CD14-positive monocyte (primary cell): Measurements from ENCODE around the gene CLCF1. TPM values are rescaled to one million over a fixed set of nuclear protein-coding genes. Genes with fewer than 3 reads are reported as not detected.

Source experiments
- DNase-seq, 3 donors: peaks; one replicate each; pipeline ENCODE4 v3.0.0-alpha.2; 2011 to 2022
- H2AFZ ChIP-seq: 2 replicates; pipeline ENCODE4 v1.6.0; 2012; ENCODE audit warnings: mild to moderate bottlenecking, low read depth, low read length, inconsistent platforms; ENCODE audit not compliant: insufficient read depth, poor library complexity, severe bottlenecking
- H3K27ac ChIP-seq, 2 donors: 1 replicate in 1 of 2; 2 replicates in 1 of 2; pipeline ENCODE4 v1.5.1; 2012 to 2013; ENCODE audit warnings: low read length in 2 of 2, control low read depth in 1 of 2, inconsistent platforms in 1 of 2, low read depth in 1 of 2, mild to moderate bottlenecking in 1 of 2
- H3K27me3 ChIP-seq, 2 donors: one replicate each; pipeline versions ENCODE4 v1.6.0 to v1.6.1; 2011 to 2013; ENCODE audit warnings: low read length in 2 of 2; ENCODE audit not compliant: control insufficient read depth in 2 of 2, insufficient read depth in 2 of 2
- H3K36me3 ChIP-seq, 2 donors: replicated peaks in 1 of 2; 1 replicate in 1 of 2; 2 replicates in 1 of 2; pipeline versions ENCODE4 v1.5.1 to v1.6.1; 2012 to 2013; ENCODE audit warnings: low read length in 2 of 2, control low read depth in 1 of 2, inconsistent platforms in 1 of 2, mild to moderate bottlenecking in 1 of 2; ENCODE audit not compliant: insufficient read depth in 2 of 2, control insufficient read depth in 1 of 2
- H3K4me1 ChIP-seq, 2 donors: 1 replicate in 1 of 2; 2 replicates in 1 of 2; pipeline versions ENCODE4 v1.5.1 to v1.6.1; 2012 to 2013; ENCODE audit warnings: low read length in 2 of 2, control low read depth in 1 of 2, inconsistent platforms in 1 of 2, mild to moderate bottlenecking in 1 of 2, moderate library complexity in 1 of 2; ENCODE audit not compliant: insufficient read depth in 2 of 2, control insufficient read depth in 1 of 2
- H3K4me2 ChIP-seq: replicated peaks from 2 replicates; pipeline ENCODE3; 2012; ENCODE audit warnings: low read length, moderate library complexity, mild to moderate bottlenecking; ENCODE audit not compliant: poor library complexity, severe bottlenecking; ENCODE audit errors: extremely low read depth
- H3K4me3 ChIP-seq, 3 experiments: fragments of 200-600 bp in 1 of 3; sonication (generic) in 1 of 3; replicated peaks in 1 of 3; 1 replicate in 2 of 3; 2 replicates in 1 of 3; pipeline ENCODE4 v1.5.1; 2011 to 2013; ENCODE audit warnings: low read length in 3 of 3, mild to moderate bottlenecking in 3 of 3, control low read depth in 2 of 3, low read depth in 2 of 3, inconsistent platforms in 1 of 3, moderate library complexity in 1 of 3
- H3K79me2 ChIP-seq: 2 replicates; pipeline ENCODE4 v1.6.0; 2012; ENCODE audit warnings: mild to moderate bottlenecking, control low read depth, inconsistent platforms, low read length, moderate library complexity; ENCODE audit not compliant: insufficient read depth
- H3K9ac ChIP-seq: 2 replicates; pipeline ENCODE4 v1.6.0; 2017; ENCODE audit warnings: low read length, mild to moderate bottlenecking; ENCODE audit not compliant: insufficient read depth, poor library complexity, severe bottlenecking
- H3K9me3 ChIP-seq, 2 donors: replicated peaks in 1 of 2; 1 replicate in 1 of 2; 2 replicates in 1 of 2; pipeline versions ENCODE4 v1.5.1 to v1.6.1; 2012 to 2013; ENCODE audit warnings: low read length in 2 of 2, control low read depth in 1 of 2; ENCODE audit not compliant: control insufficient read depth in 1 of 2, insufficient read depth in 1 of 2
- H4K20me1 ChIP-seq: 2 replicates; pipeline ENCODE4 v1.6.0; 2012; ENCODE audit warnings: mild to moderate bottlenecking, low read length, control low read depth, moderate library complexity; ENCODE audit not compliant: insufficient read depth
- H3K27ac Mint-ChIP-seq, 7 donors: one replicate each; pipeline ENCODE4 v1.8.0; 2020; ENCODE audit warnings: mild to moderate bottlenecking in 7 of 7, mixed read lengths in 7 of 7, moderate library complexity in 6 of 7, inconsistent platforms in 2 of 7
- H3K27me3 Mint-ChIP-seq, 3 donors: one replicate each; pipeline ENCODE4 v1.8.0; 2021 to 2022; ENCODE audit warnings: low read depth in 3 of 3, mild to moderate bottlenecking in 3 of 3, mixed read lengths in 3 of 3, moderate library complexity in 3 of 3, inconsistent platforms in 1 of 3
- H3K36me3 Mint-ChIP-seq, 2 donors: one replicate each; pipeline ENCODE4 v1.8.0; 2020; ENCODE audit warnings: mixed read lengths in 2 of 2, inconsistent platforms in 1 of 2, mild to moderate bottlenecking in 1 of 2
- H3K4me1 Mint-ChIP-seq: one replicate; pipeline ENCODE4 v1.8.0; 2020; ENCODE audit warnings: mild to moderate bottlenecking, mixed read lengths
- H3K4me3 Mint-ChIP-seq, 2 donors: one replicate each; pipeline ENCODE4 v1.8.0; 2020; ENCODE audit warnings: mild to moderate bottlenecking in 2 of 2, mixed read lengths in 2 of 2, moderate library complexity in 1 of 2
- H3K9me3 Mint-ChIP-seq, 7 donors: one replicate each; pipeline ENCODE4 v1.8.0; 2020 to 2022; ENCODE audit warnings: mixed read lengths in 7 of 7, mild to moderate bottlenecking in 6 of 7, moderate library complexity in 6 of 7, inconsistent platforms in 2 of 7
- WGBS: methylation state at CpG from one replicate; pipeline ENCODE4 v1.1.5; 2013; ENCODE audit warnings: missing lambda C conversion rate; ENCODE audit not compliant: insufficient coverage; 5-methylcytosine and 5-hydroxymethylcytosine counted together
- intact Hi-C, 2 donors: fragments of 100-400 bp; cut with micrococcal nuclease; formaldehyde crosslinking; loops; one replicate each; pipeline versions ENCODE4 v1.15.0 to v1.15.1; 2023
- polyA plus RNA-seq, 3 donors: library from polyadenylated mRNA; depleted of rRNA in 1 of 3; unstranded in 2 of 3; stranded (reverse) in 1 of 3; fragments of 300-500 nt in 2 of 3; fragments of >200 nt in 1 of 3; fragmentation: Illumina TruSeq in 2 of 3; gene quantifications; 1 replicate in 2 of 3; 2 replicates in 1 of 3; pipeline ENCODE4 v1.2.3, GENCODE V29; 2012 to 2021
- TF ChIP-seq, protein P1 (sequence below): fragments of 200-600 bp; IDR thresholded peaks from one replicate; pipeline ENCODE4 v1.8.0; 2022; ENCODE audit warnings: antibody characterized with exemption, mild to moderate bottlenecking

Gene CLCF1
- polyA plus RNA-seq, 3 donors: 0.44 to 14.8 (median 0.94) TPM

DNA sequence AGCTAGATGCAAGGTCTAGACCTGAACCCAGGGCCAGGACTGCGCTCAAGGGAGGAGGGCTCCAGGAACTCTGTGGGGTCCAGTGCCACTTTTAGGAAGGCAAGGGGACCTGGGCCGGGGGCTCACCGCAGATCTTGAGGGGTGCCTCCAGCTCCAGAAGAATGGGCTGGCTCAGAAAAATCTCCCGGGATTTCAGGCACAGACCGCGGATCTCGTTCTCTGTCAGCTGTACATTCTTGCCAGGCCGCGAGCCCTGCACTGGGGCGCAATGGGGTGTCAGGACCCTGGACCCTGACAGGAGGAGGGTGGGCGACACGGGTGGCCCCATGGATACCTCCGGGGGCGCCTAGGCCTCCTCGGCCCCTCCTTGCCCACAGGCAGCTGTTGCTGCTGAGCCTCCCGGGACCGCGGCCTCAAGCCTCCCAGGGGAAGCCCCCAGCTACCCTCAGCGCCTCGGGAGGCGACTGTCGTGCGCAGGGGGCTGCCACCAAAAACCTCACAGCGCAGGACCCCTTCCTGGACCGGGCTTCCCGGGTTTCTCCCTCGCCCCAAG lies 27.6 kb upstream of the CLCF1 start:
- peak overlapping the region; percentile 70 to 82 (median 79) for H3K4me3 ChIP-seq
- no peak for DNase-seq
- Mint-ChIP-seq H3K9me3 (no peaks in the 10 kb centered on the region), H3K4me3 (peak overlapping the region; percentile 78 to 87), H3K27ac (peak overlapping the region in 6 of 7 donors; percentile 10 to 82 (median 70)), H3K27me3 (no peaks in the 10 kb centered on the region), H3K36me3 (peaks cover 36 to 46% of the 10 kb centered on the region in 2 donors), H3K4me1 (peaks cover 71% of the 10 kb centered on the region)
- TF ChIP-seq, protein P1, sequence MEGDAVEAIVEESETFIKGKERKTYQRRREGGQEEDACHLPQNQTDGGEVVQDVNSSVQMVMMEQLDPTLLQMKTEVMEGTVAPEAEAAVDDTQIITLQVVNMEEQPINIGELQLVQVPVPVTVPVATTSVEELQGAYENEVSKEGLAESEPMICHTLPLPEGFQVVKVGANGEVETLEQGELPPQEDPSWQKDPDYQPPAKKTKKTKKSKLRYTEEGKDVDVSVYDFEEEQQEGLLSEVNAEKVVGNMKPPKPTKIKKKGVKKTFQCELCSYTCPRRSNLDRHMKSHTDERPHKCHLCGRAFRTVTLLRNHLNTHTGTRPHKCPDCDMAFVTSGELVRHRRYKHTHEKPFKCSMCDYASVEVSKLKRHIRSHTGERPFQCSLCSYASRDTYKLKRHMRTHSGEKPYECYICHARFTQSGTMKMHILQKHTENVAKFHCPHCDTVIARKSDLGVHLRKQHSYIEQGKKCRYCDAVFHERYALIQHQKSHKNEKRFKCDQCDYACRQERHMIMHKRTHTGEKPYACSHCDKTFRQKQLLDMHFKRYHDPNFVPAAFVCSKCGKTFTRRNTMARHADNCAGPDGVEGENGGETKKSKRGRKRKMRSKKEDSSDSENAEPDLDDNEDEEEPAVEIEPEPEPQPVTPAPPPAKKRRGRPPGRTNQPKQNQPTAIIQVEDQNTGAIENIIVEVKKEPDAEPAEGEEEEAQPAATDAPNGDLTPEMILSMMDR: no peak
- peak overlapping the region; percentile 80 for H2AFZ ChIP-seq
- peak overlapping the region; percentile 35 to 73 for H3K27ac ChIP-seq
- H3K79me2 ChIP-seq: peaks cover 85% of the 10 kb centered on the region
- H3K9me3 ChIP-seq: no peaks in the 10 kb centered on the region
- H3K4me1 ChIP-seq: peaks cover 63 to 84% of the 10 kb centered on the region in 2 donors
- no peaks in the 10 kb centered on the region for H3K27me3 ChIP-seq
- peak overlapping the region; percentile 89 for H3K4me2 ChIP-seq
- 6% methylated on average over 27 of the region's 27 CpGs for WGBS
- intact Hi-C loops: loop anchor here (1.0 to 5.0 kb wide), 2 partner anchors 66 to 105 kb away; partner anchors contain the start of gene TMEM134 (in 1 of the 2)
- H3K9ac ChIP-seq: peak overlapping the region; percentile 76
- peaks cover 43 to 47% of the 10 kb centered on the region in 2 donors for H3K36me3 ChIP-seq
- peaks cover 64% of the 10 kb centered on the region for H4K20me1 ChIP-seq

DNA sequence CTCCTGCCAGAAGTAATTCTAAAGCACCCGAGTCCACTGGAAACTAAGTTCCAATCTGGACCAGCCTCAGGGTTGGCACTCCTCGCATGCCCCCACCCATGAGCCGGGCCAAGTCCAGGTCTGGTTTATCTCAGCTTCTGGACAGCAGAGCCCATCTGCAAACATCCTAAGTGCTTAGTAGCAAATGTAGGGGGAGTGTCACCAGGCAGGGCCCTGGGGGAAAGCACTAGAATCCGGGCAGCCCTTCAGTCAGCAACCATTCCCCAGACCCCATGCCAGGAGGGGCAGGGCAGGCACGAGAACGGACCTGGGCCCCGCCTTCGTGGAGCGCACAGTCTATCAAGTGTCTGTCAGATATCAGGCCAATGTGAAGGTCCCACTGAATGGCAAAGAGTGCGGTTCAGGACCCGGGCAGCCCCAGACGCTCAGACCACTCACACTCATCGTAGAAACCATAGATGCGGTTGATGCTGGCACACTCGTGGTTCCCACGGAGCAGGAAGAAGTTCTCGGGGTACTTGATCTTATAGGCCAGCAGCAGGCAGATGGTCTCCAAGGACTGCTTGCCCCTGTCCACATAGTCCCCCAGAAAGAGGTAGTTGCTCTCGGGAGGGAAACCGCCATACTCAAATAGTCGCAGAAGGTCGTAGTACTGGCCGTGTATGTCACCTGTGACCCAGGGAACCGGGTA lies 27.0 kb upstream of the CLCF1 start:
- Histone ChIP-seq H3K4me2 (peak overlapping the region; percentile 89), H3K9ac (peak overlapping the region; percentile 76), H3K9me3 (no peaks in the 10 kb centered on the region), H3K27ac (peak overlapping the region; percentile 35 to 73), H3K4me1 (peaks cover 57 to 78% of the 10 kb centered on the region in 2 donors), H2AFZ (no peak overlapping the region), H3K27me3 (no peaks in the 10 kb centered on the region), H4K20me1 (peaks cover 65% of the 10 kb centered on the region), H3K4me3 (peak overlapping the region; percentile 70 to 82 (median 79)), H3K36me3 (peaks cover 40 to 53% of the 10 kb centered on the region in 2 donors), H3K79me2 (peaks cover 79% of the 10 kb centered on the region)
- H3K4me1 Mint-ChIP-seq: peaks cover 66% of the 10 kb centered on the region
- peak overlapping the region; percentile 23 to 74 (median 67) for H3K27ac Mint-ChIP-seq
- 56% methylated on average over 22 of the region's 23 CpGs for WGBS
- H3K9me3 Mint-ChIP-seq: no peaks in the 10 kb centered on the region
- H3K27me3 Mint-ChIP-seq: no peaks in the 10 kb centered on the region
- peaks cover 33 to 44% of the 10 kb centered on the region in 2 donors for H3K36me3 Mint-ChIP-seq
- H3K4me3 Mint-ChIP-seq: peak overlapping the region; percentile 78 to 87
- intact Hi-C loops: loop anchor here in 1 of 2 donors (5.0 kb wide), 1 partner anchor 67 kb away; the partner anchor contains the start of gene TMEM134
- TF ChIP-seq, protein P1: no peak
- no peak for DNase-seq
